ENCODE measurements around the gene GSTO1. TPM values are rescaled to one million over a fixed set of nuclear protein-coding genes. Genes with fewer than 3 reads are reported as not detected.

The GSTO1 gene
- total RNA-seq, 1 experiment from 2014 or later, result 203 TPM

DNA sequence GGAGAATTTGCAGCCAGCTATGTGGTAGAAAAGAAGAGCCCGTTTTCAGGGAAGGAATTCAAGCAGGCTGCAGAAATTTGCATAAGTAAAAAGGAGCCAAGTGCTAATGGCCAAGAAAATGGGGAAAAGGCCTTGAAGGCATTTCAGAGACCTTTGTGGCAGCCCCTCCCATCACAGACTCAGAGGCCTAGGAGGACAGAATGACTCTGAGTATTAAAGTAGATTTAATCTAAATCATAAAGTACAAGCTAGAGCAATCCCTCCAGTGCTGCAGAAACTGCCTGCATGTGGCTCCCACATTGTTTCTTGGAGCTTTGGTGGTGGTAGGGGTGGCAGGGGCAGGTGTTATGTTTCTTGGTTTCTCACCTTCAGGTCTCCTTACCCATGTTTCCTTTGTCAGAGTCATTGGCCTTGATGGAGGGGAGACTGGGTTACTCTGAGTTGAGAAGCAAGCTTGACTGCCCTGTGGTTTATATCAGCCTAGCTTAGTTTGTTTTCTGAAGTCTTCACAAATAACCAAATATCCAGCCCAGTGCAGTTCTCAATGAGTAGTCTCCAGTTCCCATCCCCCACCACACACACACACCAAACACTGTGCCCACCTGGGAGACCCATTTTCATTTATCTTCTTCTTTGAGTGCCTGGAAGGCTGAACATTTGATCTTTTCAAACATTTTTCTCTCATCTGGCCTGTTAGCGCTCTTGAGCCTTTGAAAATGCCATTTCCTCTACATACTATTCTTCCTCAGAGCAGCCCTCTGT, 49.1 kb downstream of the GSTO1 start:
- DNase-seq (ENCODE audit: low read depth), result no peak

DNA sequence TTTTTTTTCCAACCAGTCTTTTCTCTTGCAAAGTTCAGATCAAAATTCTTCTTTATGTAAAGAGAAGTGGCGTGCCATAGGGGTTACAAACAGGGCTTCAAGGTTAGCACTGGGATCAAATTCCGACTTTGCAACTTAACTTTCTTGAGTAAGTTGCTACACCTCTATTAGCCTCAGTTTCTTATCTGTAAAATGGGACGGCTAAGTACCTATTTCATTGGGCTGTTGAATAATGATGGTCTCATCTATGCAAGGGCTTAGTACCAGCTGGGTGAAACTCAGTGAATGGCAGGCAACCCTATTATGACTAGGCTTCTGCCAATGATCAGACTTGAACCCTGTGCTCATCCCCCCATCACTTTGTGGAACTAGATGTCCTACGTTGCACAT, 49.7 kb downstream of the GSTO1 start:
- no peak for DNase-seq (ENCODE audit: low read depth)

DNA sequence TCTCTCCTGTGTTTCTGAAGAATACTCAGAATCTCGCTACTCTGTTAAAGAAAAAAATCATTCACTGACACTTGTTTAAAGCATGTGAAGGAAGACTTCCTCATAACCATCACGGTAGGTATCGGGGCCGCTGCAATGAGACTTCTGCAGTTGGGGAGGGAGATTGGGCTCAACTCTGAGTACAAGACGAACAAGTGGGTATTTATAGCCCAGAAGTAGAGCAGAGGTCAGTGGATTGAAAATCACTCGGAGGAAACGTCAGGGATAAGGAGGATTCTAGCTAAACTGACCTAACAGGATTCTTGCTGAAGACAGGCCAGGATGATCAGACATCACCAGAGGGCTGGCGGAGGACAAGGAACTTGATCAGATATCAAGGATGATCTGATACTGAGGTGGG, 50.2 kb downstream of the GSTO1 start:
- DNase-seq (ENCODE audit: low read depth), result no peak

DNA sequence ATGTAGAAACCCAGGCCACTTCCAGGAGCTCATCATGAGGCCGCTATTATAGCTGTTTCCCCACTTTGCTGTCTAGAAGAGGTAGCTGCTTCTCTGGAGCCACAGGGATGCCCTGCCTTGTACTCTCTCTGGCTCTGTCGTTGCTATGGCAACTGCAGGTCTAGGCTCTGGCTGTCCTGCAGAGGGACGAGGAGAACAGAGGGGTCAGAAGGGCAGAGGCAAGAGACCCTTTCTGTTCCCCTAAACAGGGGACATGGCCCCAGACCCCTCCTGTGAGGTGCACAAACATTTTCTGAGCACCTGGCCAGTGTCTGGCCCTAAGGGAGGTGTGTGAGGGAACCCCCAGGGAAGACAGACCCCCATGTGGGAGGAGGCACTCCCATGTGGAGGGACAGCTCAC, 52.2 kb downstream of the GSTO1 start:
- DNase-seq (ENCODE audit: low read depth), result no peak

DNA sequence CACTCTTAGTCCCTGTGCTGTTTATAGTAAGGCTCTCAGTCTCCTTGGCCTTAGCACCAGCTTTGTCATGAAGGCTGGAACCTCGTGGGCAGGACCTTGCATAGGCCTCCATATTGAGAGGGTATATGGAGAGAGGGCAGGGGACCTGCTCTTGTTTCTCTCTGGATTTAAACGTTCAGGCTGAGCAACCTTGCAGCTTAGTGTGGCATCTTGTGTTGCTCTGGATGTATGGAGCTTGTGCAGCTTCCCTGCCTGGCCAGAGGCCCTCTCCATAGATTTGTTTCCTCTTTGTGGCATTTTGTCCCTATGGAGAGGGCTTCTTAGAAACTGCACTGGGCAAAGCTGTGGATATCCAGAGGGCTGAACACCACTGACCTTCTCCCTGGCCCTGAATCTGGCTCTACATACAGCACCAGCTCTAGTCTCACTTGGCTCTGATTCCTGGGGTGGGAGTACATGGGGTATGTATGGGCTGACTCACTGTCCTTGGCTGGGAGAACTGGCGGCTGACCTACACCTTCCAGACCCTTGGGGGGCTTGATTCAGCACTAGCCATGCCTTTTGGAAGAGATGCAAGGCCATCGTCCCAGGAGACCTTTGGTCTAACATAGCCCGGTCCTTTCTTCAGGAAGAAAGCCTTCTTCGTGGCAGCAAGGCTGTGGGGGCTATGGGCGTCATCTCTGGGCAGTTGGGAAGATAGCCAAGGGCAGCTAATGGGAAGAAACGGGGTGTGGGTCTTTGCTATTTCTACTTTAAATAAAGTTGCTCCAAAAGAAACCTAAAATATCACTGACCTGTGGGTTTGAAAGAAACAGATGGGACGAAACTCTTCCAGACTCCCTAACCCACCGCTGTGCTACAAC, 53.1 kb downstream of the GSTO1 start:
- no peak for DNase-seq (ENCODE audit: low read depth)

DNA sequence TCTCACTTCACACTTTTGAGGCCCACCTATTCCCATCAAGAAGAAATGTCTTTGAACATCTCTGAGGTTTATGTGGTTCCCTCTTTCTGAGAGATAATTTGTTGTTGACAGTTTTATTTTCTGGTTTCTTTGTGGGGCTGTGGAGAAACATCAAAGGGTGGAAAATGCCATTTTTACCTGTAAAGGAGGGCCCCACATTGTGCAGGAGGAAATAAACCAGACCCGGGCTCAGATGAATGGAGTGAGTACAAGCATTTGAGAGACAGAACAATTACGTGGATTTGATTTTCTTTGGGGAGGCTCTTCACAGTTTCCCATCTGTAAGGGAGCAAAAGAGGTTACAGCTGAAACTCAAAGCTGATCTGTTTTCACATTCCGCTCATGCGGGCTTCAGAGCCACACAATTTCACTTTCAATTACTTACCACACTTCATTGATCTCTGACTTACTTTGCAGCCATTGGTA, 53.8 kb downstream of the GSTO1 start:
- DNase-seq (ENCODE audit: low read depth), result no peak

DNA sequence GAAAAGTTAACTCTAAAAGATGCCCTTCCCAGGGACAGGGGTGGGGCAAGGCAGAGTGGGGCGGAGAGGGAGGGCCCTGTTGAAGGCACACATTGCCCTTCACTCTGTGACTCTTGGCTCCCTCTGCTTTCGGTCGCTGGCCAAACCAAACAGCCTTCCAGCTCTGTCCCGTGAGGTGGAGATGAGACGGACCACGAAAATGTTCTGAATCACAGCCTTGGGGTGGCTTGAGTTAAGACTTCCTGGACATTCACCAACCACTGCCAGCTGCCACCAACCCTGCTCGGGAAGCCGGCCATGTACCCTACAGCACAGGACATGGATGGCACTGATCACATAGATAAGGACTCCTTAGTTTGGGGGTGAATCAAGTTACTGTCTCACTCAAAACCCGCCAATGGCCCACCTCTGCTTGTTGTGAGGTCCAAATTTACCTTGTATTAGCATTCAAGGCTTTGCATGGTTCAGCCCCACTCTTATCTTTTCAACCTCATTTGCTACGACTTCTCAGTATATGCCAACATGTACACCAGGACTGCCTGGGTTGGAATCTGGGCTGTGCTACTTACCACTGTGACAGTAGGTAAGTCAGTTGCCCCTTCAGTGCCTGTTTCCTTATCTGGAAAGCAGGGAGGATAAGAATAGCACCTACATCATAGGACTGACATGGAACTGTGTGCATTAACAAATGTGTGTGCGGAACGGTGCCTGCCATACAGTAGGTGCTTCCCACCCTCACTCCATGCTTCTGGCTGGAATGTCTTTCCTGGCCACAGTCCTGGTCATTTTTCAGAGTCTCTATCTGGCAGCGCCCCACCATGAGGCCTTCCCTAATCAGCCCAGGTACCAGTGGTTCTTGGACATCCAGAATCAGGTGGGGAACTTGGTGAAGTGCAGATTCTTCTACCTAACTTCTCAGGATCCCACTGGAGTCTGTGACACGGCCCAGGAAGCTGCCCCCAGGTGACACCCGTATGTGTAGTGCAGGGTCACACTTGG, 55.6 kb downstream of the GSTO1 start:
- peak; percentile 83 for DNase-seq (ENCODE audit: low read depth)

DNA sequence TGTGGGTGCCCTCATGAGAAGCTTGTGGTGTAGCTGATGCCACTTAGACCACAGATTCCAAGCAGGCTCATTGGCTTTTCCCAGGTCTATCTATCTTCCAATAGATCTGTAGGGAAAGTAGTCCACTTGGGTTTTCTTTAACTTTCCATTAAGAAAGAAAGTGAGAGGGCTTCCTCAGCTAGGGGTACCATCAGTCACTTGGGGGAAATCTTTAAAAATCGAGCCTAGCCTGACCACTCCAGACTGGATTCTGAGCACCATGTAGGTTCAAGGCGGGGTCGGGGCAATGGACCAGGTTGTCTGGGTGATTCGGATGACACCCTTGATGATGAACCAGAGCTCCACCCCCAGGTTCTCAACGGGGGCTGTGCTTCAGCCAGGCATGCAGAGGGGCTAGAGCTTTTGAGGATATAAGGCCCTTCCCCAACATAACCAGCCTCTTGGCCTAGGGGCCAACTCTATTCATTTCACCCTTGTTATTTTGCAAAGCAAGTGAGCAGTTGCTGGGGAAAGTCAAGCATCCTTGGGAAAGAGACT, 56.6 kb downstream of the GSTO1 start:
- no peak for DNase-seq (ENCODE audit: low read depth)

DNA sequence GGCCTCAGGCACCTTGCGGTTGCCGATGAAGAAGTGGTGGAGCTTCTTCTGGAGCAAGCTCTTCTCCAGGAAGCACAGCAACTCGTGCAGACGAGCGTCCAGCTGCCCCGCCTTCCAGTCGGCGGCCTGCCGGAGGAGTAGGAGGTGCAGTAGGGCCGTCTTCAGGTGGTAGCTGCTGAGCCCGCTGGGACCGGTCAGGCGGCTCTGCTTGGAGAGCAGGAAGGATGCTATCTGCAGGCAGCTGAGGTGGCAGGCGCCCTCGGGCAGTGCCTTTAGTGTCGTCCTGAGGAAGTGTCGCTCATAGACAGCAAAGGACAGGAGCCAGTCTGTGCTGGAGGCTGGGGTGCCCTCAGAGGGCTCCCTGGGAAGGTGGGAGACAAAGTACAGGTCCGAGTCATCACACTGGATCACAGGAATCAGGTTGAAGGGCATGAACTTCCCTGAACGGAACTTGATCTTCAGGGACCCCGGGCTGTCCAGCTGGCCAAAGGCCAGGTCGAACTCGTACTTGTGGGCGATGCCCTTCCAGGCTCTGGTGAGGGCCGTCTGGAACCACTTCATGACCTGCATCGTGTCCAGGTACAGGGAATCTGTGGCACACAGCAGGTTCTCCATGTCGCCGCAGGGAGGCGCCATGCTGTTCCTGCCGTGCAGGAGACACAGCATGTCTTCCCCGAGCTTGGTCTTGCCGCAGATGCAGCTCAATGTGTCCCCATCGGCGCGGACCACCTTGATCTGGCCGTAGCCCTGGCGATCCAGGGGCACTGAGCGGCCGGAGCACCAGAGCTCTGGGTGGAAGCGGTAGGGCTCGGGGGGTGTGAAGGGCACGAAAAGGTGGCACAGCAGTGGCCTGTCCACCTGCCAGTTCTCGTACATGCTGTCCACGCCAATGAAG, 60.1 kb downstream of the GSTO1 start:
- no peak for DNase-seq (ENCODE audit: low read depth)

DNA sequence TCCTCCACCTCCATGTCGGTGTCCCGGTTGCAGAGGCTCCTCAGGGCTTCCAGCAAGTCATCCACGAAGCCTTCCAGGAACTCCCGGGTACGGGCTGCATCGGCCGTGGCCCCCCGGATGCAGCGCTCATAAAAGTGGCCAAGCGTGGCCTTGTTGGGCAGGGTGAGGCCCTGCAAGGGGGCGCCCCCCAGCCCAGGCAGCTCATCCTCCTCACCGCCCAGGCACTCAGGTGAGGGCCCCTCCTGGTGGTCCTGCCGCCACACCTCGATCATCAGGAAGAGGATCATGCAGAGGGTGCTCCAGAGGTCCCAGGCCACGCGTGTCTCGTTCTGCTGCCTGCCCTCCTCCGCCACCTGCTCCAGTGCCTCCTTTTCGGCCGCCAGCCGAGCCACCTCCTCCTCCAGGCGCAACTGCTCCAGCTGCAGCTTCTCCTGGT, 60.8 kb downstream of the GSTO1 start:
- DNase-seq (ENCODE audit: low read depth), result no peak

DNA sequence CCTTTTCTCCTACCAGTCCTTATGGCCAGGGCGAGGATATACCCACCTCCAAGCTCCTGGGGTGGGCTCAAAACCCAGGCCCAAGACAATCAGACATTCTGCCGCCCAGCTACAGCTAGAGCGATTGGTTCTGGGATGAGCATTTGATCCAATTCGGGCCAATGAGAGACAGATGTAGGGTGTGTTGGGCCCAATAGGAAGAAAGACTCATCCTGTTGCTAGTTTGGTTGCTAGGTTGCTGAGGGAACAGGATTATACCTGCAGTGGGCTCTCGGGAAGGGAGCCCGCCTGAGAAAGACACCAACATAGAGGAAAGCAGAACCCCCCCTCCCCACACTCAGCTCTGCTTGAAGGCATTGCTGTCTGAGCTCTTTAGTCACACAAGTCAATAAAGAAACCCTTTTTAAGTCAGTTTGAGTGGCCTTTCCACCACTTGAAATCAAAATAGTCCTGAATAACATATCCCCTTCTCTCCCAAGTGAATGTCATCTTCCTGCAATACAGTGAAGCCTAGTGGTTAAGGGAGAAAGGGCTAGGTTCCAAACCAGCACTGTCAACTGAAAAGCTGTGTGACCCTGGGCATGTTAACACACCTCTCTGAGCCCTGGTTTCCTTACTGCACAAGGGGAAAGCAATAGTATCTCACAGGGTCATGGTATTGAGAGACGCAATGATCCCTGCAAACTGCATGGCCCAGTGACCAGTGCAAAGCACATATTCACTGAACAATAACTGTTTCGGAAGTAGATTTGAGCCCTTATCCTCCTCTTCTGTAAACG, 61.8 kb downstream of the GSTO1 start:
- DNase-seq (ENCODE audit: low read depth), result no peak

Small RNA genes within 50 kb of the gene (small RNA-seq; reads per million reads assigned to genes)
- gene MIR4482, result 0.07 reads per million
- not detected for gene MIR609

Other genes with a start within 250 kb of the GSTO1 start
- gene COL17A1, start 169.0 kb upstream of the GSTO1 start, total RNA-seq (2014; rRNA removed; shearing (Covaris generic)), result 14.2 and 17.7 TPM in 2 replicates
- 16.3 and 17.3 TPM in 2 replicates for gene SFR1, start 132.7 kb upstream of the GSTO1 start, total RNA-seq (2014; rRNA removed; shearing (Covaris generic))
- not detected in 2 replicates for gene CFAP43, start 22.5 kb upstream of the GSTO1 start, total RNA-seq (2014; rRNA removed; shearing (Covaris generic))
- gene GSTO2, start 14.3 kb downstream of the GSTO1 start, total RNA-seq (2014; rRNA removed; shearing (Covaris generic)), result 1.7 and 1.8 TPM in 2 replicates
- gene ITPRIP, start 83.6 kb downstream of the GSTO1 start, total RNA-seq (2014; rRNA removed; shearing (Covaris generic)), result 14.0 and 20.0 TPM in 2 replicates
- 0.58 and 1.8 TPM in 2 replicates for gene CFAP58, start 98.9 kb downstream of the GSTO1 start, total RNA-seq (2014; rRNA removed; shearing (Covaris generic))